HG02852 (cell line): ENCODE data around the gene ENTREP1.

Experiments
- ATAC-seq: cut with Tn5 transposase; IDR thresholded peaks from one replicate; pipeline ENCODE4 v1.9.1; 2021; ENCODE audit warnings: mild to moderate bottlenecking, moderate library complexity; ENCODE audit not compliant: unreplicated experiment

Gene ENTREP1

GRCh38 chr9:69317894-69318293 is 7.1 kb upstream of the ENTREP1 start:
- ATAC-seq: peak; percentile 69

DNA sequence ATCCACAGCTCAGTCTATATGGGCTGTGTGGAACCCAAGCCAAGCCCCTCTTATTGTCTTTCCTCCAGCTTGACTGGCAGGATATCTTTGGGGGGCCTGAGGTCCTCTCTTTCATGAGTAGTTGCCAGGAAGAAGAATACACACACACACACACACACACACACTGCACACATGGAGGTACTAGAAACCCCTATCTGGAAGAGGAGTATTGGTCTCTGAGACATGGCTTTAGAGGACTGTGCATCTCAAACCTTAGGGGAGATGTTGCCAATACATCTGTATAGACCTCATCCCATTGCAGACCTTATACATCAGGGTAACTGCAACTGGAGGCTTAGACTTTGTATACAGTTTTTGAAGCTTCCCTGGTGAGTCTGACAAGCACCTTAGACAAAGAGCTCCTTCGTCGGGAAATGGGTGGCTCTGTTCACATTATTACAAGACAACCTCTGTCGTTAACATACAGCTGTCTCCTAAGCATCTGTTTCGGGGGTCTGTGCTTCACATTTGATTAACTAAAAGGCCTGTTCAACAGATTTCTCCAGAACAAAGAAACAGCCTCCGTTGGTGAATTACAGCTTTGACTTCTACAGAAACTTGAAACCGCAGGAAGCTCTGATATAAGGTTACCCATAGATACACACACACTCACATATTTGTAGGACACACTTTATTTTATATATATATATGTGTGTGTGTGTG is 5.5 kb upstream of the ENTREP1 start:
- ATAC-seq: no peak

GRCh38 chr9:69322256-69322655 is 2.8 kb upstream of the ENTREP1 start:
- no peak for ATAC-seq

- ATAC-seq: no peak
These were observed 1.2 kb upstream of the ENTREP1 start for GRCh38 chr9:69323861-69324260.

- no peak for ATAC-seq
These were observed 596 bp downstream of the ENTREP1 start for GRCh38 chr9:69325409-69326212.

DNA sequence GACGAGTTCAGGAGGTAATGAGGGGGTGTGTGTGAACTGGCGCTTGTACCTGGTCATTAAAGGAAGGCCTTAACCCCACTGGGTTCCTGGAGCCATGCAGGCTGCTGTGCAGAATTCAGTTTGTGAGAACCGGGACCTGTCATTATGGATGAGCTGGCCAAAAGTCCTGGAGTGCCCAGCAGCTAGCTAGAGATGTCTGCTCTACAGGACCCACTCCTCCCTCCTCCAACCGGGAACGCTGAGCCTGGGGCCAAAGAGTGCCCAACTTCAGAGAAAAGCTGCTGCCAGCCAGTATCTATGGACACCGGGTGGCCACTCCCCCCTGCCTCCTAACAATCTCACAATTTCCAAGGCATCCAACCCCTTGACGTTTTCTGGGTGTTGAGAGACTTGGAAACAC is 1.2 kb downstream of the ENTREP1 start:
- ATAC-seq: no peak

DNA sequence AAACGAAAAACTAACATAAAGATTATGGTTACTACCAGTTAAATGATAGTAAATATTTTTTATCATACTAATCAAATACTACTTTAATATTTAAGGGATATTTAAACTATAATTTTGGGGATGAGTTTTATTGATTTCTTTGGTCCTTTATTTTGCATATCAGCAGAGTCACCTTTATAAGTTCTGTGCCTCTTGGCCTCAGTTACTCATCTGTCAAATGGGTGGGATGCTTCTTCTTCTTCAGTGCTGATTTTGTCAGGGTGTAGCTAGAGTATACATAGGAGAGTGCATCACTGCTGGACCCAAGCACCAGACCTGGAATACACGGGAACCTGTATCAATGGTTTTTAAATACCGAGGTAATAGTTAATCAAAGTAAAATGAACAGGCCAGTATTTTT is 5.6 kb downstream of the ENTREP1 start:
- ATAC-seq: no peak

DNA sequence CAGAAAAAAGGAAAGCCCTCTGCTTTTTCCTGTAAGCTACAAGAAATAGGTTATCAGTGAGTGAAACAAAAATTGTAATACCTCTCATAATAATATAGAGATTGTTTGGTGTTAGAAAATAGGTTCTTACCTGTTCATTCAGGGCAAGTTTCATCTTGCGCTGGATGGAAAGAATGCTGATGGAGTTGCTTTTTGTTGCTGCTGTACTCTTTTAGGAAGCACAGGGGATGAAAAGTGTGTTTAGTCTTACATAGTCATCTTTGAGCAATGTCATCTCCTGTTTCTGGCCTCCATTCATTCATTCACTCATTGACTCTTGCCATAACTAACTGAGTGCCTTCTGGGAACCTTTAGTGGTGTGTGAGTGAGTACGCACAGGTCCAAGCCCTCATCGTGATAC is 6.4 kb downstream of the ENTREP1 start:
- no peak for ATAC-seq

GRCh38 chr9:69332067-69332685 is 7.2 kb downstream of the ENTREP1 start:
- ATAC-seq: no peak

DNA sequence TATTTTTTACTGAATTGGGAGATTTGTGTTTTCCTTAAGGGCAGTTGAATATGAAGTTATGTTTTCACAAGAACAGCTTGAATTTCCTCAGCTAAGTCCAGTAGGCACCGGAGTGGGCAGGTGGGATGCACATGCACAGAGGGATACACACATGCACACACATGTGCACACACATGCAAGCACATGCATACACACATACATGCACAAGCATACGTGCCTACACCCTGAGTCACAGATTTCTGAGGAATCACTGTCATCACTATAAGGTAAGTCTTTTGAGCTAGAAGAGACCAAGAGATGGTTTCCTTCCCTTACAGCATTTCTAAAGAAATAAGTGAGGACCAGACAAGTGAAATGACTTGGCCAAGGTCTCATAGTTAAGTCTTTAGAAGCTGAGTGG is 8.7 kb downstream of the ENTREP1 start:
- ATAC-seq: no peak

GRCh38 chr9:69334317-69334716 is 9.3 kb downstream of the ENTREP1 start:
- no peak for ATAC-seq

GRCh38 chr9:69339620-69340019 is 14.6 kb downstream of the ENTREP1 start:
- no peak for ATAC-seq

- ATAC-seq: no peak
These were observed 15.6 kb downstream of the ENTREP1 start for GRCh38 chr9:69340631-69341030.

GRCh38 chr9:69342769-69343168 is 17.8 kb downstream of the ENTREP1 start:
- no peak for ATAC-seq

- no peak for ATAC-seq
These were observed 19.4 kb downstream of the ENTREP1 start for GRCh38 chr9:69344459-69344858.

DNA sequence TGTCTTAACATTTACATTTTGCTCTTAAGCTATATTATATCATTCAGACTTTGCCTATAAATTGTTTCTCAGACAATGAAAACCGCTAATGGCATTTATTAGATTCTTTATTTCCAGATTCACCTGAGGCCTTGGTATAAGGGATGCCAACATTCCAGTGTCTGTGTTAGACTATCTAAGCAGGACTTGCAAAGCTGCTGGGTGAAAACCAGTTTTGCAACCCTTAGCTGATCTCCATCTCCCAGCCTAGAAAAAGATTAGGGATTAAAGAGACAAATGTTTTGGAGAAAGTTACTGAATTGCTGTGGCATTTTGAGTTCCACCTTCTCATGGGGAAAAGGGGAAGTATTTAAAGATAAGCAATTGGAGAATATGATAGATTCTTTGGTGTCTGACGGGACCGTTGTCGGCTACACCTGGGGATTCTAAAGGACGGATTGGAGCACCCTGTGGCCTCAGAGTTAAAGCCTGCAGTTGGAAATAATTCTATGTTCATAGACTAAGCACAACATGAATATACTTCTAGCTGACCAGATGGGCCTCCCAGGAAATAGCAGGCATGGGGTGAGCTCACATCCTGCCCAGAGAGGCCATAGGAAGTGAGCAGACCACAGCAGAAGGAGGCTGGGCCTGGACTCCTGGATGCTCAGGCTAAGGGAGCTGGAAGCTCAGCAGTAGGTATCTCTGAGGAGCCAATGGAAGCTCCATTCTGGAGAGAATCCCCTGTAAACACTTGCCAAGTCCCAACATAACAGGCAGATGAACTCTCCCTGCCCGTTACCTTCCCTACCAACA is 21.8 kb downstream of the ENTREP1 start:
- ATAC-seq: no peak

- no peak for ATAC-seq
These were observed 22.6 kb downstream of the ENTREP1 start for GRCh38 chr9:69347607-69348006.

GRCh38 chr9:69351227-69351626 is 26.2 kb downstream of the ENTREP1 start:
- ATAC-seq: no peak

- no peak for ATAC-seq
These were observed 30.2 kb downstream of the ENTREP1 start for GRCh38 chr9:69355232-69355631.

- ATAC-seq: no peak
These were observed 32.2 kb downstream of the ENTREP1 start for GRCh38 chr9:69357030-69357775.
